Measurements from ENCODE around the gene DGKK. TPM values are rescaled to one million over a fixed set of nuclear protein-coding genes. Genes with fewer than 3 reads are reported as not detected.
A peak's percentile ranks its signal among the peaks of the same experiment; 100 is the strongest.

DGKK gene
- total and polyA plus RNA-seq, 2 of the 13 experiments (the other 11 are each of a cell fraction or from before 2014, with no cell fraction given): 11.0 to 24.0 TPM

GRCh38 chrX:50470103-50471031, at the start of gene DGKK (continued):
- TF ChIP-seq PRMT3 (CRISPR knock-in tag; IDR thresholded peaks at IDR 0.05; ENCODE audit: borderline replicate concordance, low read depth) (no peak), ATF7 (IDR thresholded peaks at IDR 0.05) (no peak), ATF7 (CRISPR knock-in tag; IDR thresholded peaks at IDR 0.05) (no peak), ZNF839 (CRISPR knock-in tag; IDR thresholded peaks at IDR 0.05; ENCODE audit: borderline replicate concordance) (no peak), REPIN1 (CRISPR knock-in tag; IDR thresholded peaks at IDR 0.05; ENCODE audit: borderline replicate concordance, low read depth) (no peak), TBP (CRISPR knock-in tag; IDR thresholded peaks at IDR 0.05) (no peak), ZNF619 (CRISPR knock-in tag; IDR thresholded peaks at IDR 0.05) (no peak), EP300 (IDR thresholded peaks at IDR 0.05; ENCODE audit: low read depth in 2 of 2, low read length in 2 of 2) (no peak), EP300 (CRISPR knock-in tag; IDR thresholded peaks at IDR 0.05; ENCODE audit: borderline replicate concordance) (no peak), RBFOX2 (IDR thresholded peaks at IDR 0.05; ENCODE audit: low read depth, low read length) (no peak), ZNF543 (CRISPR knock-in tag; IDR thresholded peaks at IDR 0.05) (no peak), ZNF572 (CRISPR knock-in tag; IDR thresholded peaks at IDR 0.05) (no peak), ZNF101 (CRISPR knock-in tag; IDR thresholded peaks at IDR 0.05; ENCODE audit: borderline replicate concordance, low read depth) (no peak), SIX1 (CRISPR knock-in tag; IDR thresholded peaks at IDR 0.05; ENCODE audit: borderline replicate concordance) (no peak), ZNF766 (CRISPR knock-in tag; IDR thresholded peaks at IDR 0.05; ENCODE audit: borderline replicate concordance) (no peak)
- TF ChIP-seq, protein P1, sequence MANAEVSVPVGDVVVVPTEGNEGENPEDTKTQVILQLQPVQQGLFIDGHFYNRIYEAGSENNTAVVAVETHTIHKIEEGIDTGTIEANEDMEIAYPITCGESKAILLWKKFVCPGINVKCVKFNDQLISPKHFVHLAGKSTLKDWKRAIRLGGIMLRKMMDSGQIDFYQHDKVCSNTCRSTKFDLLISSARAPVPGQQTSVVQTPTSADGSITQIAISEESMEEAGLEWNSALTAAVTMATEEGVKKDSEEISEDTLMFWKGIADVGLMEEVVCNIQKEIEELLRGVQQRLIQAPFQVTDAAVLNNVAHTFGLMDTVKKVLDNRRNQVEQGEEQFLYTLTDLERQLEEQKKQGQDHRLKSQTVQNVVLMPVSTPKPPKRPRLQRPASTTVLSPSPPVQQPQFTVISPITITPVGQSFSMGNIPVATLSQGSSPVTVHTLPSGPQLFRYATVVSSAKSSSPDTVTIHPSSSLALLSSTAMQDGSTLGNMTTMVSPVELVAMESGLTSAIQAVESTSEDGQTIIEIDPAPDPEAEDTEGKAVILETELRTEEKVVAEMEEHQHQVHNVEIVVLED (CRISPR knock-in tag; IDR thresholded peaks at IDR 0.05; ENCODE audit: borderline replicate concordance): no peak
- TF ChIP-seq, protein P2, sequence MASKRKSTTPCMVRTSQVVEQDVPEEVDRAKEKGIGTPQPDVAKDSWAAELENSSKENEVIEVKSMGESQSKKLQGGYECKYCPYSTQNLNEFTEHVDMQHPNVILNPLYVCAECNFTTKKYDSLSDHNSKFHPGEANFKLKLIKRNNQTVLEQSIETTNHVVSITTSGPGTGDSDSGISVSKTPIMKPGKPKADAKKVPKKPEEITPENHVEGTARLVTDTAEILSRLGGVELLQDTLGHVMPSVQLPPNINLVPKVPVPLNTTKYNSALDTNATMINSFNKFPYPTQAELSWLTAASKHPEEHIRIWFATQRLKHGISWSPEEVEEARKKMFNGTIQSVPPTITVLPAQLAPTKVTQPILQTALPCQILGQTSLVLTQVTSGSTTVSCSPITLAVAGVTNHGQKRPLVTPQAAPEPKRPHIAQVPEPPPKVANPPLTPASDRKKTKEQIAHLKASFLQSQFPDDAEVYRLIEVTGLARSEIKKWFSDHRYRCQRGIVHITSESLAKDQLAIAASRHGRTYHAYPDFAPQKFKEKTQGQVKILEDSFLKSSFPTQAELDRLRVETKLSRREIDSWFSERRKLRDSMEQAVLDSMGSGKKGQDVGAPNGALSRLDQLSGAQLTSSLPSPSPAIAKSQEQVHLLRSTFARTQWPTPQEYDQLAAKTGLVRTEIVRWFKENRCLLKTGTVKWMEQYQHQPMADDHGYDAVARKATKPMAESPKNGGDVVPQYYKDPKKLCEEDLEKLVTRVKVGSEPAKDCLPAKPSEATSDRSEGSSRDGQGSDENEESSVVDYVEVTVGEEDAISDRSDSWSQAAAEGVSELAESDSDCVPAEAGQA (IDR thresholded peaks at IDR 0.05; ENCODE audit: low read depth): no peak
- TF ChIP-seq, protein P2 (CRISPR knock-in tag; IDR thresholded peaks at IDR 0.05; ENCODE audit: borderline replicate concordance): no peak
- TF ChIP-seq, protein P3, sequence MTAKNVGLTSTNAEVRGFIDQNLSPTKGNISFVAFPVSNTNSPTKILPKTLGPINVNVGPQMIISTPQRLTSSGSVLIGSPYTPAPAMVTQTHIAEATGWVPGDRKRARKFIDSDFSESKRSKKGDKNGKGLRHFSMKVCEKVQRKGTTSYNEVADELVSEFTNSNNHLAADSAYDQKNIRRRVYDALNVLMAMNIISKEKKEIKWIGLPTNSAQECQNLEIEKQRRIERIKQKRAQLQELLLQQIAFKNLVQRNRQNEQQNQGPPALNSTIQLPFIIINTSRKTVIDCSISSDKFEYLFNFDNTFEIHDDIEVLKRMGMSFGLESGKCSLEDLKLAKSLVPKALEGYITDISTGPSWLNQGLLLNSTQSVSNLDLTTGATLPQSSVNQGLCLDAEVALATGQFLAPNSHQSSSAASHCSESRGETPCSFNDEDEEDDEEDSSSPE (CRISPR knock-in tag; IDR thresholded peaks at IDR 0.05): peak; percentile 33; the same call in 1 of the 2 replicates
